Endodermal cell (in vitro differentiated cells): Measurements from ENCODE around the gene PDE4A. TPM values are rescaled to one million over a fixed set of nuclear protein-coding genes. Genes with fewer than 3 reads are reported as not detected.

Experiments used
- DNase-seq: peaks from one replicate; pipeline ENCODE4 v3.0.0-alpha.2; 2017
- H3K27ac ChIP-seq: 2 replicates; pipeline ENCODE4 v1.5.1; 2013; ENCODE audit warnings: mild to moderate bottlenecking, low read depth, low read length, moderate library complexity
- H3K27me3 ChIP-seq: 2 replicates; pipeline ENCODE4 v1.6.1; 2013; ENCODE audit warnings: mild to moderate bottlenecking, low read length, moderate library complexity; ENCODE audit not compliant: insufficient read depth, control insufficient read depth, poor library complexity, severe bottlenecking
- H3K36me3 ChIP-seq: 2 replicates; pipeline ENCODE4 v1.7.0; 2013; ENCODE audit warnings: mild to moderate bottlenecking, low read length, moderate library complexity; ENCODE audit not compliant: control insufficient read depth, insufficient read depth
- H3K4me1 ChIP-seq: one replicate; pipeline ENCODE4 v1.7.0; 2013; ENCODE audit warnings: low read length; ENCODE audit not compliant: control insufficient read depth, insufficient read depth
- H3K4me3 ChIP-seq: 2 replicates; pipeline ENCODE4 v1.5.1; 2013; ENCODE audit warnings: mild to moderate bottlenecking, low read length, moderate library complexity
- H3K9ac ChIP-seq: 2 replicates; pipeline ENCODE4 v1.6.1; 2013; ENCODE audit warnings: mild to moderate bottlenecking, low read length, moderate library complexity; ENCODE audit not compliant: poor library complexity, severe bottlenecking; ENCODE audit errors: extremely low read depth
- H3K9me3 ChIP-seq: 2 replicates; pipeline ENCODE4 v1.6.1; 2013; ENCODE audit warnings: mild to moderate bottlenecking, low read length, moderate library complexity; ENCODE audit not compliant: control insufficient read depth
- H3K27ac Mint-ChIP-seq: 2 replicates; pipeline ENCODE4 v1.8.0; 2020; ENCODE audit warnings: mixed read lengths
- H3K27me3 Mint-ChIP-seq: 2 replicates; pipeline ENCODE4 v1.8.0; 2021; ENCODE audit warnings: mild to moderate bottlenecking, mixed read lengths; ENCODE audit not compliant: insufficient read depth
- H3K36me3 Mint-ChIP-seq: 2 replicates; pipeline ENCODE4 v1.8.0; 2020; ENCODE audit warnings: low read depth, mixed read lengths
- H3K4me1 Mint-ChIP-seq: 2 replicates; pipeline ENCODE4 v1.8.0; 2020; ENCODE audit warnings: mixed read lengths
- H3K4me3 Mint-ChIP-seq: 2 replicates; pipeline ENCODE4 v1.8.0; 2020; ENCODE audit warnings: mild to moderate bottlenecking, moderate library complexity, mixed read lengths
- H3K9me3 Mint-ChIP-seq: 2 replicates; pipeline ENCODE4 v1.8.0; 2020; ENCODE audit warnings: mild to moderate bottlenecking, mixed read lengths
- WGBS, 2 experiments: methylation state at CpG; one replicate each; pipeline versions ENCODE4 v1.1.5 to v1.1.7; 2013; ENCODE audit warnings: missing lambda C conversion rate in 2 of 2, mixed read lengths in 1 of 2; ENCODE audit not compliant: insufficient coverage in 1 of 2, insufficient read length in 1 of 2; 5-methylcytosine and 5-hydroxymethylcytosine counted together
- total RNA-seq, 2 donors: library from RNA; stranded (reverse); fragmentation: NEBNext Ultra II Directional in 1 of 2; extraction: Animal tissue kit (Norgen Biotek cat#: 25700) in 1 of 2; gene quantifications; 2 replicates in 1 of 2; 3 replicates in 1 of 2; pipeline ENCODE4 v1.2.1, GENCODE V29; 2021
- TF ChIP-seq, protein P1 (sequence below): fragments of 200-600 bp; sonication (generic); conservative IDR thresholded peaks from 2 replicates; pipeline ENCODE4 v1.5.0; 2021; ENCODE audit warnings: antibody characterized with exemption, mild to moderate bottlenecking

The PDE4A gene
- total RNA-seq, 2 donors from 2014 or later = 1.7 to 2.6 TPM

DNA sequence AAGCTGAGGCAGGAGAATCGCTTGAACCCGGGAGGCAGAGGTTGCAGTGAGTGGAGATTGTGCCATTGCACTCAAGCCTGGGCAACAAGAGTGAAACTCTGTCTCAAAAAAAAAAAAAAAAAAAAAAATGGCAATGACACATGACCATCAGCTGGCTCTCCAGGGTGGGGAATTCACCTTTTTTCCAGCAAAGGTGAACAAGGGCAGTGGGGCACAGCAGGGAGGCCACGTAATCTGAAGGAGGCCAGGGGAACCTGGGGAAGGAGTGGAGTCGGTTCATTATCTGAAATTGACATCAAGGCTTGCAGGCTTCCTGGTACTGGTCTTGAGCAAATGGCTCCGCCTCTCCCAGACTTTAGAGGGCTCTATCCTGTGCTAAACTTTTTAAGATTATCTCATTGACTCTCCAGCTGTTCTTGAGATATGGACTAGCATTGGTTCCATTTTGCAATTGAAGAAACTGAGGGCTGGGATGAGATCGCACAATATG lies 54.7 kb downstream of the PDE4A start:
- H3K9ac ChIP-seq = no peak overlapping the region
- Mint-ChIP-seq H3K4me3 (no peak overlapping the region), H3K27ac (no peak overlapping the region), H3K27me3 (peaks cover 17% of the 10 kb centered on the region), H3K4me1 (no peaks in the 10 kb centered on the region), H3K36me3 (no peaks in the 10 kb centered on the region), H3K9me3 (no peaks in the 10 kb centered on the region)
- TF ChIP-seq, protein P1, sequence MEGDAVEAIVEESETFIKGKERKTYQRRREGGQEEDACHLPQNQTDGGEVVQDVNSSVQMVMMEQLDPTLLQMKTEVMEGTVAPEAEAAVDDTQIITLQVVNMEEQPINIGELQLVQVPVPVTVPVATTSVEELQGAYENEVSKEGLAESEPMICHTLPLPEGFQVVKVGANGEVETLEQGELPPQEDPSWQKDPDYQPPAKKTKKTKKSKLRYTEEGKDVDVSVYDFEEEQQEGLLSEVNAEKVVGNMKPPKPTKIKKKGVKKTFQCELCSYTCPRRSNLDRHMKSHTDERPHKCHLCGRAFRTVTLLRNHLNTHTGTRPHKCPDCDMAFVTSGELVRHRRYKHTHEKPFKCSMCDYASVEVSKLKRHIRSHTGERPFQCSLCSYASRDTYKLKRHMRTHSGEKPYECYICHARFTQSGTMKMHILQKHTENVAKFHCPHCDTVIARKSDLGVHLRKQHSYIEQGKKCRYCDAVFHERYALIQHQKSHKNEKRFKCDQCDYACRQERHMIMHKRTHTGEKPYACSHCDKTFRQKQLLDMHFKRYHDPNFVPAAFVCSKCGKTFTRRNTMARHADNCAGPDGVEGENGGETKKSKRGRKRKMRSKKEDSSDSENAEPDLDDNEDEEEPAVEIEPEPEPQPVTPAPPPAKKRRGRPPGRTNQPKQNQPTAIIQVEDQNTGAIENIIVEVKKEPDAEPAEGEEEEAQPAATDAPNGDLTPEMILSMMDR = no peak
- H3K4me1 ChIP-seq = no peaks in the 10 kb centered on the region
- no peak for DNase-seq
- H3K27me3 ChIP-seq = peaks cover 7% of the 10 kb centered on the region
- no peak overlapping the region for H3K27ac ChIP-seq
- no peaks in the 10 kb centered on the region for H3K9me3 ChIP-seq
- H3K4me3 ChIP-seq = no peak overlapping the region
- 69 to 81% methylated on average over 4 to 6 of the region's 6 CpGs for WGBS, 2 experiments
- no peaks in the 10 kb centered on the region for H3K36me3 ChIP-seq

DNA sequence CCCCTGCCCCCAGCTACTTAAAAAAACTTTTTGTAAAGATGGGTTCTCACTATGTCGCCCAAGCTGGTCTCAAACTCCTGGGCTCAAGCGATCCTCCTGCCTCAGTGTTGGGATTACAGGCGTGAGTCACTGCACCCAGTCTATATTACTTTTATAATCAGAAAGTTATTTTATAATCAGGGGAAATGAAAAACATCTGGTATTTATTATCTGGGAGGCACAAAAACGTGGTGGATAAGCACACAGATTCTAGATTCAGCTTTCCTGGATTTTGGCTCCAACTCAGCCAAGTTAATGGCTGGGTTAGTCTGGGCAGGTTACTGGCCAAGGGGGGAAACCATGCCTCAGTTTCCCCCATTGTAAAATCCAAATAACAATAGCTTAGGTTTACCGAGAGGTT lies 58.1 kb downstream of the PDE4A start:
- Mint-ChIP-seq H3K36me3 (no peaks in the 10 kb centered on the region), H3K4me3 (no peak overlapping the region), H3K27ac (no peak overlapping the region), H3K27me3 (peaks cover 23% of the 10 kb centered on the region), H3K4me1 (no peaks in the 10 kb centered on the region), H3K9me3 (no peaks in the 10 kb centered on the region)
- H3K36me3 ChIP-seq = no peaks in the 10 kb centered on the region
- H3K4me1 ChIP-seq = no peaks in the 10 kb centered on the region
- DNase-seq = no peak
- H3K9ac ChIP-seq = no peak overlapping the region
- no peak overlapping the region for H3K4me3 ChIP-seq
- 67% methylated on average over 2 to 5 of the region's 5 CpGs for WGBS, 2 experiments
- TF ChIP-seq, protein P1 = no peak
- peaks cover 7% of the 10 kb centered on the region for H3K27me3 ChIP-seq
- no peaks in the 10 kb centered on the region for H3K9me3 ChIP-seq
- no peak overlapping the region for H3K27ac ChIP-seq

DNA sequence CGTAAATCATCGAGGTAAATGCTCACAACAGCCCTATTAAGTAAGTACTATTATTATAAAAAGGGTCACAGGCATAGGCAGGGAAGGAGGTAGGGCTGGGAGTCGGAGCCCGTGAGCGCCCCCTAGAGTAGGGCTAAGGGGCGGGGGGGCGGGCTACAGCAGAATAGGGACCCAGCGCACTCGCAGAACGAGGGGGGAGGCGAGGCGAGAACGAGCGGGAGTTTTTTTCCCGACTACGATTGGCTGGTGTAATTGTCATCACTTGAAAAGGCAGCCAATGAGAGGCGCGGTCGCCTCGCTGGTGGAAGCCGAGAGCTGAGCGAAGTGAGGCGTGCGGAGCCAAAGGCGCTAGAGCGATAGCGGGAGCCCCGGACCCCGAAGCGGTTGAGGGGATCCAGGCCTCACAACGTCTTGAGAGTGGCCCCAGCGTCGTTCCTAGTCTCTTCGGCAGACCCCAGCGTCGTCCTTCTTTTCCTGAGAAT lies 58.6 kb downstream of the PDE4A start:
- no peak overlapping the region for H3K27ac ChIP-seq
- no peaks in the 10 kb centered on the region for H3K4me1 Mint-ChIP-seq
- H3K27ac Mint-ChIP-seq = no peak overlapping the region
- H3K4me3 ChIP-seq = no peak overlapping the region
- H3K36me3 ChIP-seq = no peaks in the 10 kb centered on the region
- H3K27me3 Mint-ChIP-seq = peaks cover 23% of the 10 kb centered on the region
- H3K9me3 ChIP-seq = no peaks in the 10 kb centered on the region
- no peaks in the 10 kb centered on the region for H3K9me3 Mint-ChIP-seq
- peaks cover 7% of the 10 kb centered on the region for H3K27me3 ChIP-seq
- no peaks in the 10 kb centered on the region for H3K36me3 Mint-ChIP-seq
- DNase-seq = peak; percentile 98
- H3K4me1 ChIP-seq = no peaks in the 10 kb centered on the region
- H3K9ac ChIP-seq = no peak overlapping the region
- no peak overlapping the region for H3K4me3 Mint-ChIP-seq
- TF ChIP-seq, protein P1 = peak; percentile 89
- 10 to 13% methylated on average over 21 to 36 of the region's 36 CpGs for WGBS, 2 experiments
